Stimulated activated CD8-positive, alpha-beta memory T cell treated with anti-CD3 and anti-CD28 coated beads, Interleukin-4, amount 100 ng/mL, for 24 hours (primary cell): Measurements from ENCODE around the gene MRPL17.
"Not testable (repeated sequence)": the region's sequence is repeated elsewhere in the genome, so short reads cannot be mapped to it uniquely, and the experiment has no call there.

Source experiments
- DNase-seq: peaks from one replicate; pipeline ENCODE4 v3.0.0-alpha.2; 2020; ENCODE audit warnings: low read depth

MRPL17 gene

GRCh38 chr11:6682936-6683861, at the start of gene MRPL17:
Gene MRPL17, minus strand, starts transcription at chr11:6683340. Its CDS starts 44 bp downstream, at chr11:6683296.
- peak; percentile 97 for DNase-seq

GRCh38 chr11:6727971-6728760, 45.0 kb upstream of the MRPL17 start:
- no peak for DNase-seq

- DNase-seq = no peak
These were observed 42.3 kb upstream of the MRPL17 start for GRCh38 chr11:6725386-6725896.

- no peak for DNase-seq
These were observed 40.9 kb upstream of the MRPL17 start for GRCh38 chr11:6724013-6724412.

- DNase-seq = no peak
These were observed 38.2 kb upstream of the MRPL17 start for GRCh38 chr11:6721343-6721742.

GRCh38 chr11:6719576-6719975, 36.4 kb upstream of the MRPL17 start:
- no peak for DNase-seq

GRCh38 chr11:6717426-6717825, 34.3 kb upstream of the MRPL17 start:
- DNase-seq = no peak

GRCh38 chr11:6711552-6711951, 28.4 kb upstream of the MRPL17 start:
- peak; percentile 16 for DNase-seq

GRCh38 chr11:6708876-6709275, 25.7 kb upstream of the MRPL17 start:
- DNase-seq = no peak

GRCh38 chr11:6705905-6706535, 22.9 kb upstream of the MRPL17 start:
- no peak for DNase-seq

GRCh38 chr11:6703247-6704063, 20.3 kb upstream of the MRPL17 start:
- no peak for DNase-seq

GRCh38 chr11:6701955-6702354, 18.8 kb upstream of the MRPL17 start:
- not testable (repeated sequence) for DNase-seq

GRCh38 chr11:6695377-6695776, 12.2 kb upstream of the MRPL17 start:
- no peak for DNase-seq

- DNase-seq = no peak
These were observed 11.0 kb upstream of the MRPL17 start for GRCh38 chr11:6694229-6694535.

GRCh38 chr11:6693342-6694228, 10.4 kb upstream of the MRPL17 start:
- peak; percentile 25 for DNase-seq

- no peak for DNase-seq
These were observed 9.0 kb upstream of the MRPL17 start for GRCh38 chr11:6692128-6692527.

- DNase-seq = not testable (repeated sequence)
These were observed 7.4 kb upstream of the MRPL17 start for GRCh38 chr11:6690431-6691132.

GRCh38 chr11:6687876-6688275, 4.7 kb upstream of the MRPL17 start:
- DNase-seq = no peak

GRCh38 chr11:6686006-6686405, 2.9 kb upstream of the MRPL17 start:
- DNase-seq = no peak

GRCh38 chr11:6684068-6684467, 928 bp upstream of the MRPL17 start:
- DNase-seq = not testable (repeated sequence)
